HG03135 (cell line): ENCODE measurements around the gene KCNQ2.

Experiments used
- ATAC-seq: cut with Tn5 transposase; IDR thresholded peaks from one replicate; pipeline ENCODE4 v1.9.1; 2021; ENCODE audit warnings: mild to moderate bottlenecking, moderate library complexity; ENCODE audit not compliant: unreplicated experiment

The KCNQ2 gene

GRCh38 chr20:63439866-63440265 lies 32.6 kb downstream of the KCNQ2 start:
- no peak for ATAC-seq

GRCh38 chr20:63438121-63438520 lies 34.3 kb downstream of the KCNQ2 start:
- no peak for ATAC-seq

- no peak for ATAC-seq
Observed at GRCh38 chr20:63435552-63435951, 36.9 kb downstream of the KCNQ2 start.

GRCh38 chr20:63434599-63435378 lies 37.7 kb downstream of the KCNQ2 start:
- no peak for ATAC-seq

- no peak for ATAC-seq
Observed at GRCh38 chr20:63433756-63434531, 38.5 kb downstream of the KCNQ2 start.

- ATAC-seq, result no peak
Observed at GRCh38 chr20:63433351-63433750, 39.1 kb downstream of the KCNQ2 start.

GRCh38 chr20:63432577-63433325 lies 39.7 kb downstream of the KCNQ2 start:
- no peak for ATAC-seq

- no peak for ATAC-seq
Observed at GRCh38 chr20:63431944-63432343, 40.5 kb downstream of the KCNQ2 start.

GRCh38 chr20:63430891-63431290 lies 41.6 kb downstream of the KCNQ2 start:
- no peak for ATAC-seq

GRCh38 chr20:63429992-63430391 lies 42.5 kb downstream of the KCNQ2 start:
- no peak for ATAC-seq

- no peak for ATAC-seq
Observed at GRCh38 chr20:63428906-63429575, 43.4 kb downstream of the KCNQ2 start.

- no peak for ATAC-seq
Observed at GRCh38 chr20:63427724-63428330, 44.6 kb downstream of the KCNQ2 start.

GRCh38 chr20:63427206-63427605 lies 45.2 kb downstream of the KCNQ2 start:
- no peak for ATAC-seq

GRCh38 chr20:63425846-63426485 lies 46.5 kb downstream of the KCNQ2 start:
- ATAC-seq, result no peak

- no peak for ATAC-seq
Observed at GRCh38 chr20:63424613-63425012, 47.8 kb downstream of the KCNQ2 start.

- no peak for ATAC-seq
Observed at GRCh38 chr20:63423751-63424150, 48.7 kb downstream of the KCNQ2 start.

- no peak for ATAC-seq
Observed at GRCh38 chr20:63422653-63423052, 49.8 kb downstream of the KCNQ2 start.

- no peak for ATAC-seq
Observed at GRCh38 chr20:63421913-63422312, 50.5 kb downstream of the KCNQ2 start.

GRCh38 chr20:63421094-63421692 lies 51.3 kb downstream of the KCNQ2 start:
- no peak for ATAC-seq
